K562 (cell line): ENCODE results near the gene KRT1. TPM values are rescaled to one million over a fixed set of nuclear protein-coding genes. Genes with fewer than 3 reads are reported as not detected.

Experiments used
- ATF3 ChIP-seq, 2 experiments: fragments of 450-650 bp in 1 of 2; sonication (generic) in 1 of 2; formaldehyde crosslinking in 1 of 2; IDR thresholded peaks in 1 of 2; conservative IDR thresholded peaks in 1 of 2; 2 replicates each; pipeline versions ENCODE4 v1.6.1 to v1.8.1; 2016 to 2023; ENCODE audit warnings: mild to moderate bottlenecking in 2 of 2, moderate library complexity in 2 of 2, inconsistent platforms in 1 of 2, missing genetic modification reagents in 1 of 2
- CBFA2T2 ChIP-seq: fragments of 450-650 bp; conservative IDR thresholded peaks from 2 replicates; pipeline ENCODE4 v1.6.1; 2017; ENCODE audit warnings: mild to moderate bottlenecking
- MAFG ChIP-seq: fragments of 450-650 bp; conservative IDR thresholded peaks from 2 replicates; pipeline ENCODE4 v1.6.1; 2016; ENCODE audit warnings: missing genetic modification characterization, missing compliant biosample characterization
- MEIS2 ChIP-seq: fragments of 450-650 bp; IDR thresholded peaks from 2 replicates; pipeline ENCODE4 v1.6.1; 2014; ENCODE audit warnings: mild to moderate bottlenecking; ENCODE audit not compliant: partially characterized antibody
- NFE2 ChIP-seq: IDR thresholded peaks from 2 replicates; pipeline ENCODE4 v1.6.1; 2014; ENCODE audit warnings: antibody characterized with exemption, low read depth
- PKNOX1 ChIP-seq: fragments of 450-650 bp; IDR thresholded peaks from 2 replicates; pipeline ENCODE4 v1.6.1; 2016
- TCF3 ChIP-seq: sonication (generic); formaldehyde crosslinking; IDR thresholded peaks from 2 replicates; pipeline ENCODE4 v1.4.0; 2020; ENCODE audit warnings: mild to moderate bottlenecking, missing genetic modification reagents
- TEAD4 ChIP-seq, 2 experiments: sonication (generic) in 1 of 2; formaldehyde crosslinking in 1 of 2; IDR thresholded peaks; 2 replicates each; pipeline versions ENCODE4 v1.6.1 to v1.8.0; 2012 to 2022; ENCODE audit warnings: borderline replicate concordance in 1 of 2, inconsistent platforms in 1 of 2, low read length in 1 of 2, mild to moderate bottlenecking in 1 of 2, missing genetic modification reagents in 1 of 2
- ZNF384 ChIP-seq: IDR thresholded peaks from 2 replicates; pipeline ENCODE4 v1.6.1; 2012; ENCODE audit warnings: low read depth, low read length, improper control_type of control experiment
- ZNF444 ChIP-seq: fragments of 250-450 bp; sonication (Bioruptor Pico); IDR thresholded peaks from 2 replicates; pipeline ENCODE4 v1.4.0; 2020; ENCODE audit warnings: mild to moderate bottlenecking, moderate library complexity
- ZNF766 ChIP-seq: fragments of 200-800 bp; sonication (Bioruptor generic); conservative IDR thresholded peaks from 2 replicates; pipeline ENCODE4 v1.6.1; 2016; ENCODE audit warnings: missing genetic modification characterization, missing compliant biosample characterization
- polyA plus RNA-seq, 8 experiments: library from polyadenylated mRNA; depleted of rRNA in 4 of 8; stranded (reverse) in 5 of 8; unstranded in 3 of 8; fragments of >200 nt; fragmentation: Nextera tagmentation in 2 of 8; fragmentation: Illumina TruSeq in 1 of 8; extraction: Ambion mirVana in 2 of 8; extraction: Trizol in 1 of 8; gene quantifications; 2 replicates each; pipeline versions ENCODE4 v1.2.1 to v1.2.3, GENCODE V29; 2011 to 2014; ENCODE audit warnings: inconsistent platforms in 1 of 8, missing spikeins in 1 of 8
- total RNA-seq, 7 experiments: library from RNA; depleted of rRNA in 6 of 7; stranded (reverse); fragments of >200 nt in 6 of 7; fragmentation: Illumina TruSeq in 2 of 7; extraction: Trizol in 2 of 7; gene quantifications; 2 replicates each; pipeline versions ENCODE4 v1.2.1 to v1.2.3, GENCODE V29; 2011 to 2021; ENCODE audit warnings: low replicate concordance in 1 of 7
- TF ChIP-seq, protein P1 (sequence below): sonication (generic); formaldehyde crosslinking; IDR thresholded peaks from 2 replicates; pipeline ENCODE4 v1.8.1; 2023; ENCODE audit warnings: mild to moderate bottlenecking, missing genetic modification reagents
- TF ChIP-seq, protein P2 (sequence below): IDR thresholded peaks from 3 replicates; pipeline ENCODE4 v1.6.1; 2011; ENCODE audit warnings: borderline replicate concordance, mild to moderate bottlenecking, moderate library complexity; ENCODE audit not compliant: insufficient read length; ENCODE audit errors: extremely low read depth
- TF ChIP-seq, protein P3 (sequence below): fragments of 450-650 bp; formaldehyde crosslinking; IDR thresholded peaks from 2 replicates; pipeline ENCODE4 v1.4.0; 2022; ENCODE audit warnings: mild to moderate bottlenecking, moderate library complexity
- TF ChIP-seq, protein P4 (sequence below), 2 experiments: IDR thresholded peaks in 1 of 2; conservative IDR thresholded peaks in 1 of 2; 2 replicates each; pipeline ENCODE4 v1.6.1; 2016; ENCODE audit warnings: low read depth in 2 of 2, mild to moderate bottlenecking in 1 of 2, missing compliant biosample characterization in 1 of 2, missing genetic modification characterization in 1 of 2, moderate library complexity in 1 of 2

The KRT1 gene
- total and polyA plus RNA-seq, 9 of the 15 experiments (the other 6 are each of a cell fraction or from before 2014, with no cell fraction given): 0.18 TPM; not detected in 8

GRCh38 chr12:52660934-52661499 is 19.2 kb downstream of the KRT1 start (continued):
- TF ChIP-seq ZNF384 (0 out of 2 replicates have a peak, but pooled peaks have one; percentile 9), NFE2 (0 out of 2 replicates have a peak, but pooled peaks have one; percentile 22), CBFA2T2 (peak; percentile 56; the same call in 1 of the 2 replicates), ZNF766 (CRISPR knock-in tag) (0 out of 2 replicates have a peak, but pooled peaks have one; percentile 33), ATF3 (IDR thresholded peaks at IDR 0.05) (peak; percentile 46; the same call in 1 of the 2 replicates), ATF3 (CRISPR knock-in tag; conservative IDR thresholded peaks at IDR 0.05) (no peak), TEAD4 (IDR thresholded peaks at IDR 0.05; ENCODE audit: low read length) (peak; percentile 71), TEAD4 (CRISPR knock-in tag; IDR thresholded peaks at IDR 0.05; ENCODE audit: borderline replicate concordance) (no peak), TCF3 (peak; percentile 49; the same call in 1 of the 2 replicates), PKNOX1 (peak; percentile 63), MAFG (tag) (peak; percentile 87), MEIS2 (peak; percentile 90), ZNF444 (no peak)
- TF ChIP-seq, protein P1, sequence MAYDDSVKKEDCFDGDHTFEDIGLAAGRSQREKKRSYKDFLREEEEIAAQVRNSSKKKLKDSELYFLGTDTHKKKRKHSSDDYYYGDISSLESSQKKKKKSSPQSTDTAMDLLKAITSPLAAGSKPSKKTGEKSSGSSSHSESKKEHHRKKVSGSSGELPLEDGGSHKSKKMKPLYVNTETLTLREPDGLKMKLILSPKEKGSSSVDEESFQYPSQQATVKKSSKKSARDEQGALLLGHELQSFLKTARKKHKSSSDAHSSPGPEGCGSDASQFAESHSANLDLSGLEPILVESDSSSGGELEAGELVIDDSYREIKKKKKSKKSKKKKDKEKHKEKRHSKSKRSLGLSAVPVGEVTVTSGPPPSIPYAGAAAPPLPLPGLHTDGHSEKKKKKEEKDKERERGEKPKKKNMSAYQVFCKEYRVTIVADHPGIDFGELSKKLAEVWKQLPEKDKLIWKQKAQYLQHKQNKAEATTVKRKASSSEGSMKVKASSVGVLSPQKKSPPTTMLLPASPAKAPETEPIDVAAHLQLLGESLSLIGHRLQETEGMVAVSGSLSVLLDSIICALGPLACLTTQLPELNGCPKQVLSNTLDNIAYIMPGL: no peak
- TF ChIP-seq, protein P2, sequence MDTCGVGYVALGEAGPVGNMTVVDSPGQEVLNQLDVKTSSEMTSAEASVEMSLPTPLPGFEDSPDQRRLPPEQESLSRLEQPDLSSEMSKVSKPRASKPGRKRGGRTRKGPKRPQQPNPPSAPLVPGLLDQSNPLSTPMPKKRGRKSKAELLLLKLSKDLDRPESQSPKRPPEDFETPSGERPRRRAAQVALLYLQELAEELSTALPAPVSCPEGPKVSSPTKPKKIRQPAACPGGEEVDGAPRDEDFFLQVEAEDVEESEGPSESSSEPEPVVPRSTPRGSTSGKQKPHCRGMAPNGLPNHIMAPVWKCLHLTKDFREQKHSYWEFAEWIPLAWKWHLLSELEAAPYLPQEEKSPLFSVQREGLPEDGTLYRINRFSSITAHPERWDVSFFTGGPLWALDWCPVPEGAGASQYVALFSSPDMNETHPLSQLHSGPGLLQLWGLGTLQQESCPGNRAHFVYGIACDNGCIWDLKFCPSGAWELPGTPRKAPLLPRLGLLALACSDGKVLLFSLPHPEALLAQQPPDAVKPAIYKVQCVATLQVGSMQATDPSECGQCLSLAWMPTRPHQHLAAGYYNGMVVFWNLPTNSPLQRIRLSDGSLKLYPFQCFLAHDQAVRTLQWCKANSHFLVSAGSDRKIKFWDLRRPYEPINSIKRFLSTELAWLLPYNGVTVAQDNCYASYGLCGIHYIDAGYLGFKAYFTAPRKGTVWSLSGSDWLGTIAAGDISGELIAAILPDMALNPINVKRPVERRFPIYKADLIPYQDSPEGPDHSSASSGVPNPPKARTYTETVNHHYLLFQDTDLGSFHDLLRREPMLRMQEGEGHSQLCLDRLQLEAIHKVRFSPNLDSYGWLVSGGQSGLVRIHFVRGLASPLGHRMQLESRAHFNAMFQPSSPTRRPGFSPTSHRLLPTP: no peak
- TF ChIP-seq, protein P3, sequence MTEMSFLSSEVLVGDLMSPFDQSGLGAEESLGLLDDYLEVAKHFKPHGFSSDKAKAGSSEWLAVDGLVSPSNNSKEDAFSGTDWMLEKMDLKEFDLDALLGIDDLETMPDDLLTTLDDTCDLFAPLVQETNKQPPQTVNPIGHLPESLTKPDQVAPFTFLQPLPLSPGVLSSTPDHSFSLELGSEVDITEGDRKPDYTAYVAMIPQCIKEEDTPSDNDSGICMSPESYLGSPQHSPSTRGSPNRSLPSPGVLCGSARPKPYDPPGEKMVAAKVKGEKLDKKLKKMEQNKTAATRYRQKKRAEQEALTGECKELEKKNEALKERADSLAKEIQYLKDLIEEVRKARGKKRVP (CRISPR knock-in tag): peak; percentile 15; the same call in 1 of the 2 replicates
- TF ChIP-seq, protein P4, sequence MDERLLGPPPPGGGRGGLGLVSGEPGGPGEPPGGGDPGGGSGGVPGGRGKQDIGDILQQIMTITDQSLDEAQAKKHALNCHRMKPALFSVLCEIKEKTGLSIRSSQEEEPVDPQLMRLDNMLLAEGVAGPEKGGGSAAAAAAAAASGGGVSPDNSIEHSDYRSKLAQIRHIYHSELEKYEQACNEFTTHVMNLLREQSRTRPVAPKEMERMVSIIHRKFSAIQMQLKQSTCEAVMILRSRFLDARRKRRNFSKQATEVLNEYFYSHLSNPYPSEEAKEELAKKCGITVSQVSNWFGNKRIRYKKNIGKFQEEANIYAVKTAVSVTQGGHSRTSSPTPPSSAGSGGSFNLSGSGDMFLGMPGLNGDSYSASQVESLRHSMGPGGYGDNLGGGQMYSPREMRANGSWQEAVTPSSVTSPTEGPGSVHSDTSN (CRISPR knock-in tag; IDR thresholded peaks at IDR 0.05; ENCODE audit: low read depth): no peak
- TF ChIP-seq, protein P4 (tag; conservative IDR thresholded peaks at IDR 0.05; ENCODE audit: low read depth): peak; percentile 63
